SU-DHL-6 (cell line): ENCODE results near the gene CYB5R3.

Source experiments
- H2AFZ ChIP-seq: fragments of 200-600 bp; sonication (generic); 2 replicates; pipeline ENCODE4 v1.6.1; 2014; ENCODE audit warnings: low read depth, mild to moderate bottlenecking, moderate library complexity, mixed read lengths, antibody characterized with exemption, low read length; ENCODE audit not compliant: severe bottlenecking
- H3F3A ChIP-seq: fragments of 200-600 bp; shearing (Covaris generic); 2 replicates; pipeline ENCODE4 v1.6.0; 2016; ENCODE audit warnings: antibody characterized with exemption, mild to moderate bottlenecking; ENCODE audit not compliant: insufficient read depth
- H3K27ac ChIP-seq: fragments of 200-600 bp; sonication (generic); 2 replicates; pipeline ENCODE4 v1.5.1; 2016; ENCODE audit warnings: low read depth, mild to moderate bottlenecking, low read length, moderate library complexity, mixed read lengths
- H3K27me3 ChIP-seq: fragments of 200-600 bp; sonication (generic), shearing (Covaris generic); 2 replicates; pipeline ENCODE4 v1.6.0; 2014; ENCODE audit warnings: mild to moderate bottlenecking, low read length
- H3K36me3 ChIP-seq: fragments of 200-600 bp; sonication (generic); 2 replicates; pipeline ENCODE4 v1.6.1; 2014; ENCODE audit warnings: mild to moderate bottlenecking, low read length, mixed read lengths
- H3K4me2 ChIP-seq: fragments of 300-600, 200-600 bp; shearing (Covaris generic), sonication (generic); 2 replicates; pipeline ENCODE4 v1.6.0; 2014; ENCODE audit warnings: low read length, low read depth, mild to moderate bottlenecking; ENCODE audit not compliant: poor library complexity, severe bottlenecking
- H3K4me3 ChIP-seq: fragments of 200-600 bp; sonication (generic); 2 replicates; pipeline ENCODE4 v1.5.1; 2014; ENCODE audit warnings: antibody characterized with exemption, low read length, mild to moderate bottlenecking, mixed read lengths; ENCODE audit not compliant: insufficient read depth, poor library complexity, severe bottlenecking
- H3K79me2 ChIP-seq: fragments of 200-600 bp; sonication (generic); 2 replicates; pipeline ENCODE4 v1.6.1; 2014; ENCODE audit warnings: mild to moderate bottlenecking, low read length, moderate library complexity; ENCODE audit not compliant: insufficient read depth
- H3K9ac ChIP-seq: fragments of 200-600 bp; sonication (generic); 2 replicates; pipeline ENCODE4 v1.7.0; 2014; ENCODE audit warnings: mild to moderate bottlenecking, low read length
- H3K9me2 ChIP-seq: fragments of 200-600 bp; sonication (generic); replicated peaks from 2 replicates; pipeline ENCODE4 v1.6.1; 2014; ENCODE audit warnings: low read length; ENCODE audit not compliant: insufficient read depth
- H3K9me3 ChIP-seq: fragments of 200-600 bp; sonication (generic); 2 replicates; pipeline ENCODE4 v1.6.1; 2014; ENCODE audit warnings: low read length, mixed read lengths; ENCODE audit not compliant: insufficient read depth
- H4K20me1 ChIP-seq: fragments of 200-600 bp; sonication (generic); 2 replicates; pipeline ENCODE4 v1.6.1; 2014; ENCODE audit warnings: low read depth, mild to moderate bottlenecking, antibody characterized with exemption, low read length, moderate library complexity, mixed read lengths
- EZH2phosphoT487 ChIP-seq: fragments of 200-600 bp; sonication (generic), shearing (Covaris generic); conservative IDR thresholded peaks from 2 replicates; pipeline ENCODE4 v1.6.1; 2018; ENCODE audit warnings: mild to moderate bottlenecking, antibody characterized with exemption, low read length, moderate library complexity, mixed read lengths
- TF ChIP-seq, protein P1 (sequence below): fragments of 200-600 bp; sonication (generic); IDR thresholded peaks from one replicate; pipeline ENCODE4 v1.5.1; 2017; ENCODE audit warnings: antibody characterized with exemption, mild to moderate bottlenecking, low read length, moderate library complexity; ENCODE audit not compliant: insufficient read depth, poor library complexity, severe bottlenecking

CYB5R3 gene

DNA sequence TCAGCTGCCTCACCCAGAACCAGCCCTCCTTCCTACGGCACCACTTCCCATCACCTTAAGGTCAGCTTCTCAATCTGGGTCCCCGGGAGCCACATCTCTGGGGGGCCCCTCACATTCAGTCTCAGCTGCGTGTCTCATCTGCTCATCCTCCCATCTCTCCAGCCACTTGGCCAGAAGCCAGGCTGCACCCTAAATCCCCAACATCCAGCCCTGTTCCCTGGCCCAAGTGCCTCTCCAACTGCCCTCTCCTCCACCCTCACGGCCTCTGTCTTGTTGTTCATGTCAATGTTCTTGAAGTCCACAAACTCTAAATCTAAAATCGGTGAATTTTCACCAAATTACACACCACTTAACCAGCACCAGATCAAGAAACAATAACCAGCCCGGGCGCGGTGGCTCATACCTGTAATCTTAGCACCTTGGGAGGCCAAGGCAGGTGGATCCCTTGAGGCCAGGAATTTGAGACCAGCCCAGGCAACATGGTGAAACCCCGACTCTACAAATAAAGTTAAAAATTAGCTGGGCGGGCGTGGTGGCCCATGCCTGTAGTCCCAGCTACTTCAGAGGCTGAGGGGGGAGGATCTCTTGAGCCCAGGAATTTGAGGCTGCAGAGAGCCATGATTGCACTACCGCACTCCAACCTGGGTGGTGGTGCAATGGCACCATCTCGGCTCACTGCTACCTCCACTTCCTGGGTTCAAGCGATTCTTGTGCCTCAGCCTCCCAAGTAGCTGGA is 37.7 kb upstream of the CYB5R3 start:
- no peak for TF ChIP-seq EZH2phosphoT487
- TF ChIP-seq, protein P1, sequence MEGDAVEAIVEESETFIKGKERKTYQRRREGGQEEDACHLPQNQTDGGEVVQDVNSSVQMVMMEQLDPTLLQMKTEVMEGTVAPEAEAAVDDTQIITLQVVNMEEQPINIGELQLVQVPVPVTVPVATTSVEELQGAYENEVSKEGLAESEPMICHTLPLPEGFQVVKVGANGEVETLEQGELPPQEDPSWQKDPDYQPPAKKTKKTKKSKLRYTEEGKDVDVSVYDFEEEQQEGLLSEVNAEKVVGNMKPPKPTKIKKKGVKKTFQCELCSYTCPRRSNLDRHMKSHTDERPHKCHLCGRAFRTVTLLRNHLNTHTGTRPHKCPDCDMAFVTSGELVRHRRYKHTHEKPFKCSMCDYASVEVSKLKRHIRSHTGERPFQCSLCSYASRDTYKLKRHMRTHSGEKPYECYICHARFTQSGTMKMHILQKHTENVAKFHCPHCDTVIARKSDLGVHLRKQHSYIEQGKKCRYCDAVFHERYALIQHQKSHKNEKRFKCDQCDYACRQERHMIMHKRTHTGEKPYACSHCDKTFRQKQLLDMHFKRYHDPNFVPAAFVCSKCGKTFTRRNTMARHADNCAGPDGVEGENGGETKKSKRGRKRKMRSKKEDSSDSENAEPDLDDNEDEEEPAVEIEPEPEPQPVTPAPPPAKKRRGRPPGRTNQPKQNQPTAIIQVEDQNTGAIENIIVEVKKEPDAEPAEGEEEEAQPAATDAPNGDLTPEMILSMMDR: no peak
- H3K27me3 ChIP-seq: no peaks in the 10 kb centered on the region
- H3F3A ChIP-seq: no peaks in the 10 kb centered on the region
- H2AFZ ChIP-seq: no peak overlapping the region
- no peaks in the 10 kb centered on the region for H3K9me3 ChIP-seq
- H4K20me1 ChIP-seq: no peaks in the 10 kb centered on the region
- H3K9ac ChIP-seq: no peak overlapping the region
- no peaks in the 10 kb centered on the region for H3K79me2 ChIP-seq
- no peak overlapping the region for H3K4me3 ChIP-seq
- no peak overlapping the region for H3K27ac ChIP-seq
- no peaks in the 10 kb centered on the region for H3K36me3 ChIP-seq
- no peaks in the 10 kb centered on the region for H3K9me2 ChIP-seq
- H3K4me2 ChIP-seq: no peak overlapping the region

GRCh38 chr22:42685941-42686653 is 36.9 kb upstream of the CYB5R3 start:
- no peak for TF ChIP-seq EZH2phosphoT487
- TF ChIP-seq, protein P1: no peak
- H4K20me1 ChIP-seq: no peaks in the 10 kb centered on the region
- no peak overlapping the region for H3K4me2 ChIP-seq
- no peaks in the 10 kb centered on the region for H3F3A ChIP-seq
- H3K9me3 ChIP-seq: no peaks in the 10 kb centered on the region
- no peak overlapping the region for H3K27ac ChIP-seq
- no peaks in the 10 kb centered on the region for H3K36me3 ChIP-seq
- H3K4me3 ChIP-seq: no peak overlapping the region
- H3K79me2 ChIP-seq: no peaks in the 10 kb centered on the region
- no peaks in the 10 kb centered on the region for H3K9me2 ChIP-seq
- H3K9ac ChIP-seq: no peak overlapping the region
- H2AFZ ChIP-seq: no peak overlapping the region
- H3K27me3 ChIP-seq: no peaks in the 10 kb centered on the region

GRCh38 chr22:42684462-42685195 is 35.4 kb upstream of the CYB5R3 start:
- H3K4me2 ChIP-seq: no peak overlapping the region
- 0 out of 2 replicates have a peak, but pooled peaks cover 3% of the 10 kb centered on the region for H3K9me3 ChIP-seq
- TF ChIP-seq EZH2phosphoT487: no peak
- TF ChIP-seq, protein P1: no peak
- H3K27me3 ChIP-seq: no peaks in the 10 kb centered on the region
- H4K20me1 ChIP-seq: no peaks in the 10 kb centered on the region
- H3K4me3 ChIP-seq: no peak overlapping the region
- no peak overlapping the region for H3K9ac ChIP-seq
- no peaks in the 10 kb centered on the region for H3K79me2 ChIP-seq
- H3F3A ChIP-seq: no peaks in the 10 kb centered on the region
- H3K9me2 ChIP-seq: no peaks in the 10 kb centered on the region
- no peak overlapping the region for H3K27ac ChIP-seq
- no peak overlapping the region for H2AFZ ChIP-seq
- H3K36me3 ChIP-seq: no peaks in the 10 kb centered on the region
